ENCODE data around the gene ENPEP.

ENPEP gene

DNA sequence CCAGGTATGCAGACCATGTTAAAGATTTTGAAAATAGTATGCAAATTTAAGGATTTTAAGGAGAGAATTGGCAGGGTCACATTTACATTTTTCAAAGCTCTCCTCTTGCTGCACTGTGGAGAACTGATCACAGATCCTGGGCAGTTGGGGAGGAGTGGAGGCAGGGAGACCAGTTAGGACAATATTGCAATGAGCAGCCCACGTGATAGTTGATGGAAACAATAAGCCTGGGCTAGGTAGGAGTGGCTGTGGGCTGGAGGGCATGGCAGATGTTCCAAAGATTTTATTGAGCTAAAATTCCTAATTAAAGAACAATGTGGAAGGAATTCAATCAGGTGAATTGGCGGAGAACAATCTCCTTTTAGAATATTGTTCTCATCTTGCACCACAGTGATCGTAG lies 50.6 kb downstream of the ENPEP start:
- H2AFZ ChIP-seq (ENCODE audit: low read depth, low read length, severe bottlenecking), result no peak overlapping the region
- no peaks in the 10 kb centered on the region for H3K27me3 ChIP-seq (ENCODE audit: low read length)
- H3F3A ChIP-seq (ENCODE audit: insufficient read depth), result no peaks in the 10 kb centered on the region
- H3K9me2 ChIP-seq (replicated peaks; ENCODE audit: insufficient read depth, low read length), result no peaks in the 10 kb centered on the region
- H3K36me3 ChIP-seq (ENCODE audit: low read length), result no peaks in the 10 kb centered on the region
- no peaks in the 10 kb centered on the region for H4K20me1 ChIP-seq (ENCODE audit: low read depth, low read length)
- no peak overlapping the region for H3K27ac ChIP-seq (ENCODE audit: low read depth, low read length)
- H3K4me3 ChIP-seq (ENCODE audit: insufficient read depth, low read length, poor library complexity, severe bottlenecking), result no peak overlapping the region
- no peaks in the 10 kb centered on the region for H3K79me2 ChIP-seq (ENCODE audit: insufficient read depth, low read length)
- H3K9me3 ChIP-seq (ENCODE audit: insufficient read depth, low read length), result no peaks in the 10 kb centered on the region
- H3K9ac ChIP-seq (ENCODE audit: low read length), result no peak overlapping the region
- no peak for TF ChIP-seq EZH2phosphoT487 (conservative IDR thresholded peaks at IDR 0.05; ENCODE audit: low read length)
- H3K4me2 ChIP-seq (ENCODE audit: low read depth, low read length, poor library complexity, severe bottlenecking), result no peak overlapping the region

DNA sequence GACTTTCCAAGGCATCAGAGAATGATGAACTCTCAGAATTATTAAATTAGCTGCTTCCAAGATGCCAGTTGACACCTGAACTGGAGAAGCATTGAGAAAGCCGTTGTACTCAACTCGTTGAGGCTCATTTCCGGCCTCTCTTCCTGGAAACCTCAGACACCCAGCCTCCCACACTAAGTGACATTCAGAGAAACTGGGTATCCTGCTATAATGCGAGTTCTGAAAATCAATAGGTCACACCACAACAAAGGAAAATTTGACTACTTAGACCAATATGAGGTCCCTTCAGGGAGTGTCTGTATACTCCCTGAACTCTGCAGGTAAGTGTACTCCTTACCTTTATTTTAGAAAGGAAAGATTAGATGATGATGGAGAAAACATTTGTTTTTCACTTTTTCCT lies 51.2 kb downstream of the ENPEP start:
- H3K36me3 ChIP-seq (ENCODE audit: low read length), result no peaks in the 10 kb centered on the region
- H3K9me2 ChIP-seq (replicated peaks; ENCODE audit: insufficient read depth, low read length), result no peaks in the 10 kb centered on the region
- H2AFZ ChIP-seq (ENCODE audit: low read depth, low read length, severe bottlenecking), result no peak overlapping the region
- no peak overlapping the region for H3K4me3 ChIP-seq (ENCODE audit: insufficient read depth, low read length, poor library complexity, severe bottlenecking)
- H3K9me3 ChIP-seq (ENCODE audit: insufficient read depth, low read length), result no peaks in the 10 kb centered on the region
- no peaks in the 10 kb centered on the region for H3K79me2 ChIP-seq (ENCODE audit: insufficient read depth, low read length)
- H3K27ac ChIP-seq (ENCODE audit: low read depth, low read length), result no peak overlapping the region
- no peak for TF ChIP-seq EZH2phosphoT487 (conservative IDR thresholded peaks at IDR 0.05; ENCODE audit: low read length)
- TF ChIP-seq, protein P1, sequence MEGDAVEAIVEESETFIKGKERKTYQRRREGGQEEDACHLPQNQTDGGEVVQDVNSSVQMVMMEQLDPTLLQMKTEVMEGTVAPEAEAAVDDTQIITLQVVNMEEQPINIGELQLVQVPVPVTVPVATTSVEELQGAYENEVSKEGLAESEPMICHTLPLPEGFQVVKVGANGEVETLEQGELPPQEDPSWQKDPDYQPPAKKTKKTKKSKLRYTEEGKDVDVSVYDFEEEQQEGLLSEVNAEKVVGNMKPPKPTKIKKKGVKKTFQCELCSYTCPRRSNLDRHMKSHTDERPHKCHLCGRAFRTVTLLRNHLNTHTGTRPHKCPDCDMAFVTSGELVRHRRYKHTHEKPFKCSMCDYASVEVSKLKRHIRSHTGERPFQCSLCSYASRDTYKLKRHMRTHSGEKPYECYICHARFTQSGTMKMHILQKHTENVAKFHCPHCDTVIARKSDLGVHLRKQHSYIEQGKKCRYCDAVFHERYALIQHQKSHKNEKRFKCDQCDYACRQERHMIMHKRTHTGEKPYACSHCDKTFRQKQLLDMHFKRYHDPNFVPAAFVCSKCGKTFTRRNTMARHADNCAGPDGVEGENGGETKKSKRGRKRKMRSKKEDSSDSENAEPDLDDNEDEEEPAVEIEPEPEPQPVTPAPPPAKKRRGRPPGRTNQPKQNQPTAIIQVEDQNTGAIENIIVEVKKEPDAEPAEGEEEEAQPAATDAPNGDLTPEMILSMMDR (IDR thresholded peaks at IDR 0.05; ENCODE audit: insufficient read depth, low read length, poor library complexity, severe bottlenecking), result no peak
- no peaks in the 10 kb centered on the region for H3K27me3 ChIP-seq (ENCODE audit: low read length)
- H4K20me1 ChIP-seq (ENCODE audit: low read depth, low read length), result no peaks in the 10 kb centered on the region
- no peak overlapping the region for H3K9ac ChIP-seq (ENCODE audit: low read length)
- no peaks in the 10 kb centered on the region for H3F3A ChIP-seq (ENCODE audit: insufficient read depth)
- no peak overlapping the region for H3K4me2 ChIP-seq (ENCODE audit: low read depth, low read length, poor library complexity, severe bottlenecking)

DNA sequence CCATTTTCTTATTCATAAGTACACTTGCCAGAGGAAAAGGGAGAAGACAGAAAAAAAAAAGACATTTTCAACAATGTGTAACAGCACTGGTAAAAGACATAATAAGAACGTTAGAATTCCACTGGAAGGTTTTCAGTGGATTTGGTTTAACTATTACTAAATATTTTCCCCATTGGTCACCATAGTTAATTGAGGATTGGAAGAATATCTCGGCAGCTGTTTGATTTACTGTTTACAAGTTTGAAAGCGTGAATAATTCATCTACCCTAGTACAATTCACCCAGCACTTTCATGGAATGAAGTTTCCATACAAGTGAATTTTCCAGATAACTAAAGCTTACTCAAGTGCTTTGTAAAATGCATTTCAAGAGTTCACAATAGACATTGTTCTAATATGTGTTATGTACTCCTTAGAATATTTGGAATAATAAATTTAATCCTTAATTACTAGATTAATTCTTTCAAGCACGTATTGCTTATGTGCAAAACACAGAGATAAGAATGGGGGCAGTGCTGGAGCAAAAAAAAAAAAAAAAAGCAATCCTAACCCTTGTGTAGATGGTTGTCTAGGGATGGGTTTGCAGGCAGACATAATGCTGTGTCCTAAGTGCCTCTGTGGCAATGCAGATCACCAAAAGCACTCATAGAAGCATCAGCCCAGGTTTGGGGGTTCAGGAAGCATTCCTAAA lies 57.1 kb downstream of the ENPEP start:
- Histone ChIP-seq H3K27me3 (ENCODE audit: low read length) (no peaks in the 10 kb centered on the region), H3K4me2 (ENCODE audit: low read depth, low read length, poor library complexity, severe bottlenecking) (peak overlapping the region; percentile 47), H3K9me3 (ENCODE audit: insufficient read depth, low read length) (no peaks in the 10 kb centered on the region), H3K4me3 (ENCODE audit: insufficient read depth, low read length, poor library complexity, severe bottlenecking) (no peak overlapping the region), H3K79me2 (ENCODE audit: insufficient read depth, low read length) (no peaks in the 10 kb centered on the region), H3K36me3 (ENCODE audit: low read length) (no peaks in the 10 kb centered on the region), H4K20me1 (ENCODE audit: low read depth, low read length) (no peaks in the 10 kb centered on the region), H3K9me2 (replicated peaks; ENCODE audit: insufficient read depth, low read length) (no peaks in the 10 kb centered on the region), H3K9ac (ENCODE audit: low read length) (no peak overlapping the region), H2AFZ (ENCODE audit: low read depth, low read length, severe bottlenecking) (peak overlapping the region; percentile 48), H3F3A (ENCODE audit: insufficient read depth) (no peaks in the 10 kb centered on the region), H3K27ac (ENCODE audit: low read depth, low read length) (no peak overlapping the region)
- TF ChIP-seq EZH2phosphoT487 (conservative IDR thresholded peaks at IDR 0.05; ENCODE audit: low read length), result no peak
- TF ChIP-seq, protein P1 (IDR thresholded peaks at IDR 0.05; ENCODE audit: insufficient read depth, low read length, poor library complexity, severe bottlenecking), result no peak

DNA sequence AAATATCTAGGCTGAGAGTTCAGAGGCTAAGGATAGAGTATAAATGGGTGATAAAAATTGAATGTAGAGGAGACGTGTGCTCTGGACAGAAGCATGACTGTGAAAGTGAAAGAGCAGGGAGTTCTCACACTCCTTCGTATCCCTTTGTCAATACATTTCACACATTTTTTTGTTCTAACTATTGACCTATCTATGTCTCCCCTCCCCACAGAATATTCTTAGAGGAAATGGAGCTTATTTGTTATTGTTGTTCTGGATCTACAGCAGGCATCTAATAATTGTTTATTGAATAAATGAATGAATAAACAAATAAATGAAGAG lies 57.6 kb downstream of the ENPEP start:
- no peaks in the 10 kb centered on the region for H3K36me3 ChIP-seq (ENCODE audit: low read length)
- peak overlapping the region; percentile 48 for H2AFZ ChIP-seq (ENCODE audit: low read depth, low read length, severe bottlenecking)
- no peaks in the 10 kb centered on the region for H3K79me2 ChIP-seq (ENCODE audit: insufficient read depth, low read length)
- TF ChIP-seq, protein P1 (IDR thresholded peaks at IDR 0.05; ENCODE audit: insufficient read depth, low read length, poor library complexity, severe bottlenecking), result no peak
- TF ChIP-seq EZH2phosphoT487 (conservative IDR thresholded peaks at IDR 0.05; ENCODE audit: low read length), result no peak
- no peaks in the 10 kb centered on the region for H3F3A ChIP-seq (ENCODE audit: insufficient read depth)
- H3K9me2 ChIP-seq (replicated peaks; ENCODE audit: insufficient read depth, low read length), result no peaks in the 10 kb centered on the region
- H3K27me3 ChIP-seq (ENCODE audit: low read length), result no peaks in the 10 kb centered on the region
- H3K4me2 ChIP-seq (ENCODE audit: low read depth, low read length, poor library complexity, severe bottlenecking), result peak overlapping the region; percentile 47
- no peaks in the 10 kb centered on the region for H4K20me1 ChIP-seq (ENCODE audit: low read depth, low read length)
- no peak overlapping the region for H3K27ac ChIP-seq (ENCODE audit: low read depth, low read length)
- H3K9me3 ChIP-seq (ENCODE audit: insufficient read depth, low read length), result no peaks in the 10 kb centered on the region
- no peak overlapping the region for H3K9ac ChIP-seq (ENCODE audit: low read length)
- no peak overlapping the region for H3K4me3 ChIP-seq (ENCODE audit: insufficient read depth, low read length, poor library complexity, severe bottlenecking)

All from SU-DHL-6 (cell line).